HG02852 (cell line): ENCODE results near the gene MAGI2.

ENCODE experiments used
- ATAC-seq: cut with Tn5 transposase; IDR thresholded peaks from one replicate; pipeline ENCODE4 v1.9.1; 2021; ENCODE audit warnings: mild to moderate bottlenecking, moderate library complexity; ENCODE audit not compliant: unreplicated experiment

MAGI2 gene

DNA sequence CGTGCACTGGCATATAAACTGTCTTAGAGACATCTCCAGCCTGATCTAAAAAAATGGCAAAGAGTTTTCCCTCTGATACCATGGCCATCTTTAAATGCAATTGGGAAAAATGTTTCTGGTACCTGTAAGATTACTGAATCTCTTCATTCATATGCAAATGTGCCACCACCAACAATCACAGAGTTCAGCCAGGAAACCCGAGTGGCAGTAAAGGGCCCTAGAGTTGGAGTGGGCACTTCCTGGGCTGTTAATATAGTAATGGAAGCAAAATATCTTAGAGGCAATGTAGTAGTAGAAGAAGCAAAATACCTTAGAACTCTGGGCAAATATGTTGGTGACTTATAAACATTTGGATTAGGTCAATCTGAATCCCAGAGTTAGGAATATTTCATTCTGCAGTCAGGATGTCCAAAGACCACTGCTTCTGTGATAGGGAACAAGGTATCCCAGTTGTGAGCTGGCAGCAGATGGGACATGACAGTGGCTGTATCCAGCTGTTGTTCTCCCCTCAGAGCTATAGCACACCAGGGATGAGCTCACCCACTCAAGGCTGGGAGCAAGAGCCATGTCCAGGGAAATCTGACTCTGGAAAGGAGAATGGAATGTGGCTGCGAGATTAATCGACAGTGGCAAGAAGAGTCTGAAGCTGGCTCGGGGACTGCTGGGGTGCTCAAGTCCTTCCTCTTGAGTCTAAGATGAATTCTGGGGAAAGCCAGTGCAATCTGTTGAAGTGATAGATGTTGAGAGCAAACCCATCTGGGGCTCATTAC lies 1322.8 kb downstream of the MAGI2 start:
- no peak for ATAC-seq

DNA sequence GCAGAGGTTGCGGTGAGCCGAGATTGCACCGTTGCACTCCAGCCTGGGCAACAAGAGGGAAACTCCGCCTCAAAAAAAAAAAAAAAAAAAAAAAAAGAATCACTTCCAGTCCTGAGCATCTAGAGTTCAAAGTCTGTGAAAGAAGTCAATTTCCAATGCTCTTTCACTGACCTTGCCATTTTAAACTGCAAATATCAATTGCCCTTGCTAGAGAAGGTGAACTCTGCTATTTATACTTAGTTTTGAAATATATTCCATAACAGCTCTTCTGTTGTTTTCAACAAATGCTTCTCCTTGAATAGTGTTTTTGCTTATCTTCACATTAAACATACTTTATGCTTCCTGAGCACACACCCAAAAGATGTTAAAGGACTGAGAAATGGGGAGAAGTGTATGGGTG lies 1323.6 kb downstream of the MAGI2 start:
- ATAC-seq, result no peak

DNA sequence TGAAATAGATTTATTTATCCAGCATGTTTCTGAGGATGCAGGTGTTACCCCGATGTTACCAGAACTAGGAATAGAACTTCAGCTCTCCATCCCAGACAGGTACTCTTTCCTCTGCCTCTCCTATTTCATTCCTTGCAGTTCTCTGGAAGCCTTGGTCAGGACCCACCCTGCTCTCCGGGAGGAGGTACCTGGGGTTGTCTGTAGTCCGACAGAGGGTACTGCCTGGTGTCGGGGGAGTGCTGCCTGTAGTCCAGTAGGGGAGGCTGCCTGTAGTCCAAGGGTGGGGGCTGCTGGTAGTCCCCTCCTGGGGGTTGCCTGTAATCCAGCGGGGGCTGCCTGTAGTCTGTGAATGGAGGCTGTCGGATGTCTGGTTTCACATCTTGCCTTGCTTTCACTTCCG lies 1326.5 kb downstream of the MAGI2 start:
- no peak for ATAC-seq

GRCh38 chr7:78125884-78126283 lies 1327.6 kb downstream of the MAGI2 start:
- ATAC-seq, result no peak

DNA sequence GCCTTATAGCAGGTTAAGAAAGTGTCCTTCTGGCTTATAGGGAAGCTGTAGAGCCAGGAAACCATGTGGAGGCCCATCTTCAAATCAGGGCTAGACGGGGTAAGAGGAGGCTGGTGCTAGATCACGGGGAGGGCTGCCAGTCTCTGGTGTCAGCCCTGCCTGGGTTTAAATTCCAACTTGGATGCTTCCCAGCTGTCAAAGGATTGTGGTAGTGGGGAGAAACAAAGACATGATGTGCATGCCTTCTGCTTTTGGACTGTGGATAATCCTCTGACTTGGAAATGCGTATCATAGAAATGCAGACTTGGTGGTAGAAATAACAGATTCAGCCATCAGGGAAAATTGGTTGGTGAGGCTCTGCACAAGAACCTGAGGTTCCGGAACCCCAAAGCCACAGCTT lies 1329.3 kb downstream of the MAGI2 start:
- ATAC-seq, result no peak

GRCh38 chr7:78121888-78122287 lies 1331.6 kb downstream of the MAGI2 start:
- no peak for ATAC-seq

DNA sequence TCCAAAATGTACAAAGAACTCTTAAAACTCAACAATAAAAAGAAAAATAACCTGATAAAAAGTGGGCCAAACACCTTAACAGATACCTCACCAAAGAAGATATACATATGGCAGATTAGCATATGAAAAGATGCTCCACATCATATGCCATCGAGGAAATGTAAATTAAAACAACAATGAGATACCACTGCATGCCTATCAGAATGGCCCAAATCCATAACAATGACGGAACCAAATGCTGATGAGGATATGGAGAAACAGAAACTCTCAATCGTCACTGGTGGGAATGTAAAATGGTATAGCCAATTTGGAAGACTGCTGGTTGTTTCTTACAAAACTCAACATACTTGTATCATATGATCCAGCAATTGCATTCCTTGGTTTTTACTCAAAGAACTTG lies 1335.0 kb downstream of the MAGI2 start:
- ATAC-seq, result no peak

- no peak for ATAC-seq
Measured at GRCh38 chr7:78115876-78116275, 1337.6 kb downstream of the MAGI2 start.

DNA sequence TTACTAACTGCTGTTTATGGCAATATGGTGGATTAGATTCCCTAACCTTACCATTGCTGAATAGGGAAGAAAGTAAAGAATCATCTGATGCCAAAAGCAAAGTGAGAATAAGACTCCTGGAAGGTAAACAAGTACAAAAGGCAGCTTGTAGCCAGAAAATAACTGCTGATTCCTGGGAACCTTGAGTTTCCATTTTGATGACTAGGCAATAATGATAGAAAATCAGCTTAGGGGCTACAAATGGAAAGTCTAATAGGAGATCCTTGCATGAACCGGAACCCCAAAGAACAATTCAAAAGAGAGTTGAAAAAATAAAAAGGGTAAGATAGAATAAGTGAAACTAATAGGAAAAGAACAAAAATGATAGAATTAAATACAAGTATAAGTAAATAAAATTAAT lies 1338.5 kb downstream of the MAGI2 start:
- no peak for ATAC-seq

DNA sequence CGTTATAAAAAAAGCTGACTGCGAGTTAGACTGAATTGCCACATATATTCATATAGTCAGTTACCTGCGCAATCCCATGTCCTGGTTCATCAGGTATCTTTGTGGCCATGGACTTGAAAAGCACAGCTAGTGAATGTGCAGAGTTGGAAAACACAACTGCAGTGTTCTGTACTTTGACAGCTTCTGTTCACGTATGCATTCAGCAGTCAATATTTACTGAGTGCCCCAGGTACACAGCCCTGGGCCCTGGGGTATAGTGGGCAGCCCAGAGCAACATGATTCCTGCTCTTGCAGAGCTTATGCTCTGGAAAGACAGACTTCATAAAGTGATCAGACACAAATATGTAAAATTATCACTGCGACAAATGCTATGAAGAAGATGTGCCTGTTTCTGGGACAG lies 1341.0 kb downstream of the MAGI2 start:
- no peak for ATAC-seq

DNA sequence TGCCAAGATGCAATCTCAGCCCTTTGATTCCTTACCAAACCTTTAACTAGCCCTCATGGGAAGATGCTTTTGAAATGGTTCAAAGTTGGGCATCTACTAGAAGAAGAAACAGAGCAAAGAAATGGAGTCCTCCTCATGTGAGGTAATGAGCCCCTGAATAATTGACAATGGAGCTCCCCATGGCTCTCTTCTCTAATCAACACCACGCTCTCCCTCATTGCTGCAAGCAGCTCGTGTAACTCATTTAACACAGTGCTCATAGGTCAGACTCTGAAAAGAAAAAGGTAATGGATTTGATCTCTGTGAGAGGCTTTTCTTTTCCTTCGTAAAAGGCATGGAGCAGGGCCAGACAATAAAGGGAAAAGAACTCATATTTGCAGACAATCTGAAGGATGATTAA lies 1342.1 kb downstream of the MAGI2 start:
- no peak for ATAC-seq

DNA sequence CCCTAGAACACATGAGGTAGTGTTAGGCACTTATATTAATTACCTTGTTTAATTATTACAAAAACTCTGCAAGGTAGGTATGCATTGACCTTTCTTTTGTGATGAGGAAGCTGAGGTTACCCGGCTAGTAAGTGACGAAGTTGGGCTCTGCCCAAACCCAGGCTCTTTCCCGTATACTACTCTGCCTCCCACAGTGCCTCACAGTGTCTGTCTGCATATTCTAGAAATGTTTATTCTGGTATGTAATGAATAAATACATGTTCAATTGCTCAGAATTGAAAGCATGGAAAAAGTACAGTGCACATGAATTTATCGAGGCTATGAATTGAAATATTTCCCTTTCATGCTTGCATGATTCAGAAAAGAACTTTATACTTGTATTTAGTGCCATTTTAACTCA lies 1350.0 kb downstream of the MAGI2 start:
- ATAC-seq, result no peak

DNA sequence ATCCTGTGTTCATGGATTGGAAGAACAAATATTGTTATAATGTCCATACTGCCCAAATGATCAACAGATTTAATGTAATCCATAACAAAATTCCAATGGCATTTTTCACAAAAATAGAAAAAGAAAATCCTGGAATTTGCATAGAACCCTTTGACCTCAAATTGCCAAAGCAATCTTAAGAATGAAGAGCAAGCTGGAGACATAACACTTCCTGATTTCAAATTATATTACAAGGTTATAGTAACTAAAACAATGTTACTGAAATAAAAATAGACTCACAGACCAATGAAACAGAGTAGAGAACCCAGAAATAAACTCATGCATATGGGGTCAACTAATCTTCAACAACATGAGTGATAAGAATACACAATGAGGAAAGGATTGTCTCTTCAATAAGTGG lies 1352.4 kb downstream of the MAGI2 start:
- ATAC-seq, result no peak

GRCh38 chr7:78099715-78100394 lies 1353.6 kb downstream of the MAGI2 start:
- no peak for ATAC-seq

DNA sequence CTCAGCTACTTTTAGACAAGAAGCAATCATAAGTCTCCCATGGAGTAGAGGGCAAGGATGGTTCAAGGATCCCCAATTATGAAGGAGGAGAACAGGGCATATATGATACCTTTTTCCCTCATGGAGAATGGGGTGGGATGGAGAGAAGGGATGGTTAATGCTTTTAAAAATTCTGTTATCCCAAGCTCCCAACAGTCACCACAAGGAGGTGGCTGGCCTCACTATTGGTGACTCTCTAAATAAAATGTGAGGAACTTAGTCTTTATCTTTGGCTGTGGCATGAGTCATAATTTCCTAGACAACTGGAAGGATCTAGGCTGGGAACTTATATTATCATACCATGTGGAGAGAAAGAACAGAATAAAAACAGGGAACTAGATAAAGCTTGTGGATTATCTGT lies 1357.9 kb downstream of the MAGI2 start:
- no peak for ATAC-seq

DNA sequence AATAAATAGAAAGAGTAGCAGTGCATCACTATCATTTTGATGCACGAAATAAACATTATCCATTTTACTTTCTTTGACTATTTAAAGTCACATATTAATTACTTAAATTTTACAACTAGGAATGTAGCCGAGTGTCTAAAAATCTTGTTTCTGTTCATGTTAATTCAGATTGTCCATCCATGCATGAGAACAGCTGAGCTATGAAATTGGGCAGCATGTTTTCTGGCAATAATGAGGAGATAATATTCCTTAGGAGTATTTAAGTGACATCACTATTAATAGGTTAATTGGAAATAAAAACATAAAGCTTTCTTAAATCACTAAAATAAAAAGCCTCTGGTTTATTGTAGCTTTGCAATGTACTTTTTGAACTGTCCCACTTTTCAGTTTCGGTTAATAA lies 1361.1 kb downstream of the MAGI2 start:
- no peak for ATAC-seq

GRCh38 chr7:78090616-78091015 lies 1362.9 kb downstream of the MAGI2 start:
- no peak for ATAC-seq

DNA sequence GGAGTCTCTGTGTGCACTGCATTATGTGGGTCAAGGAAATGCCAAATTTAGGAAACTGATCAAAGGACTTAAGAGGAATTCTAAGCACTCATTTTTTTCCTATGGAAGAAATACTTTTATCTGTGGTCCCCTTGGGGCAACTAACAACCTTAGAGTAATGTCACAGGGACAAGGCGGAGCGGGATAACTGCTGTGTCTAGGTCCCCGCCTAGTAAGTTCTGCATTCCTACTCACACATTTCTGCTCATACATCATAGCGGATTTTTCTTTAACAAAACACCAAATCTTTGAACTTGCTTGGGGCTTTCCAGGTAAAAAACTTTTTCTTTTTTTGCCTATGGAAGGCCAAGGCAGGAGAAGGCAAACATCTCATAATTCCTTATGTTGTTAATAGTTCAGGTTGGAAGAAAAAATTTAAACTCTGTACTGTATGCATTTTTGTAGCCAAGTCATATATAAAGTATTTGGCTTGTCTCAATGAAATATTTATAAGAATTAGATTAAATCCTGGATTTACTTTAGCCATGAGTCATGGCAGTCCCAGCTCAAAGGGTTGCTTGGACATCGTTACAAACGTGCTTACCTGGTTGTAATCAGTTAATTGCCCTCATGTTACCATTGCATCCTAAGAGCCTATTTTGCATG lies 1369.9 kb downstream of the MAGI2 start:
- ATAC-seq, result no peak

DNA sequence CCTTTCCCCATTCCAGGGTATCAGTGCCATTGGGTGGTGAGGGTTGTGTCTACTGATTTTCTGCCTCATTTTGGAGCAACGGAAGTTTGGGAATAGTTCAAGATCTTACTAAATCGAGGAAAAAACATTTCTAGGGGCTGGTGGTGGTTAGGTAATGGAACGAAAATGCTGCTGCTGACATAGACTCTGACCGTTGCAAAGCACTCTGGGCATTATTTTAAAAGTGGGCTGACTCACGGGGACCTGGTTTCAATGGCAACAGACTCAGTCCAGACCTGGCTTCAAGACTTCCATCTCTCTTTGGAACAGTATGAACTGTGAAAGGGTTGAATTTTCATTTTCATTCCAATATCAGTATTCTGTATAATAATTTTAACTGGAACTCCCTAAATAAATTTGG lies 1370.9 kb downstream of the MAGI2 start:
- ATAC-seq, result no peak

DNA sequence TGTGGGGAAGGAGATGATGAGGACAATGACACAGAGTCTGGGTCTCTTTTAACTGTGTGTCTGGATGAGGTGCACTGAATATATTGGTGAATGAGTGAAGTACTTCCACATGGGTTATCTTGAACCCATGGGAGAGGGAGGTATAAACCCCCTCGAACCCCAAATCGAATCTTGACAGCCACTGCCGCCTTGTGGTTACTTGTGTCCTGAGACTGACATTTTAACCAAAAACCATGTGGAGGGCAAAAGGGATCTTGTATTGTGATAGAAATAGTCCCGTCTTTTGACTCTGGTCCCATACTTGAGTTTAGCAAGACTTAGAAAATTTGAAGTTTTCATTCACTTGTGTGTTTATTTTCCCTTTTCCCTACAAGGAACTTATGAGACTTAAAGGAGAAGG lies 1371.6 kb downstream of the MAGI2 start:
- no peak for ATAC-seq

DNA sequence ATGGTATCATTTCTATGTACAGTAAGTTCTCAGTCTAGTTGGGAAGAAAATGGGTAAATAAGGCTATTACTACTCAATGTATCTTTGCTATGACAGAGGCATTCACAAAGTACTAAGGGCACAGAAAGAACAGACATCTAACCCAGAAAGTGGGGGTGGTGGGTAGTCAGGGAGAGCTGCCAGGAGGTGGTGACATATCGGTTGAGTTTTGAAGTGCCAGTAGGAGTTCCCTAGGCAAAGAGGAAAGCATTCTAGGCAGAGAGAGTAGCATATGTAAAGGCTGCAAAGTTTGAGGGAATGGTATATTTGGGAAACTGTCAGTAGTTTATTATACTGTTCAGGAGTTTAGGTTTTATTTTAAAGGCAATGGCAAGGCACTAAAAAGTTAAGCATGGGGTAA lies 1372.1 kb downstream of the MAGI2 start:
- no peak for ATAC-seq

- no peak for ATAC-seq
Measured at GRCh38 chr7:78080811-78081210, 1372.7 kb downstream of the MAGI2 start.
